Left hindlimb (tissue), 1 donor: ENCODE data around the gene FLNC.
A peak's percentile ranks its signal among the peaks of the same experiment; 100 is the strongest.

Experiments used
- DNase-seq: peaks from one replicate; pipeline ENCODE4 v3.0.0-alpha.2; 2018

The FLNC gene

GRCh38 chr7:128801667-128802418 is 28.4 kb upstream of the FLNC start:
- no peak for DNase-seq

GRCh38 chr7:128804484-128804883 is 25.7 kb upstream of the FLNC start:
- no peak for DNase-seq

DNA sequence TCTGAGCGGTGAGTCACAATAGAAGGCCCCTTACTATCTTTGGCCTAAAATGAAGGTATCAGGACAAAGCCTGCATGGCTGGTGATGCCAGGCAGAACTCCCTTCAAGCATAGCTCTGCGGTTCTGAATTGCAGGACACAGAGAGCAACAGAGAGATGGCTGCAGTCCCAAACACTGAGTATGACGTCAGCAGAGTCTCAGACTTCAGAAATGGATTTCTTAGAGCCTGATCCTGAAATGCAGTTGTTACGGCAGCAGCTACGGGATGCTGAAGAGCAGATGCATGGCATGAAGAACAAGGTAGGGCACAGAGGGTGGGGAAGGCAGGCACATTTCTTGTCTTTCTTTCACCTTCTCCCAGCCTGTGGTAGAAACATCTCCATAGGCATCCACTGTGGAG is 25.0 kb upstream of the FLNC start:
- DNase-seq = no peak

GRCh38 chr7:128807191-128807590 is 23.0 kb upstream of the FLNC start:
- DNase-seq = peak; percentile 54

DNA sequence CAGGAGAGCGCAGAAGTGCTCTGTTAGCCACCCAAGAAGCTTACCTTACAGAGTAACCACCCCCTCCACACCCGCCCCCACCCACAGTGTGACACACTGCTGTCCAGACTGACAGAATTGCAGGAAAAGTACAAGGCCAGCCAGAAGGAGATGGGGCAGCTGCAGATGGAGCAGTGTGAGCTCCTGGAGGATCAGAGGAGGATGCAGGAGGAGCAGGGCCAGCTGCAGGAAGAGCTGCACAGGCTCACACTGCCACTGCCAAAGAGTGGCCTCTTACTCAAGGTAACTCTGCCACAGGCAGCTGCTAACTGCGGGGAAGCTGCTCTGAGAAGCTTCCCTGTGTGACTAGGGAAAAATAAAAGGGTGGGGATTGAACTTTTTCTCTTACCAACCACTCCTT is 20.8 kb upstream of the FLNC start:
- DNase-seq = no peak

GRCh38 chr7:128810473-128810872 is 19.7 kb upstream of the FLNC start:
- DNase-seq = no peak

- no peak for DNase-seq
Measured at GRCh38 chr7:128810997-128811396, 19.2 kb upstream of the FLNC start.

- no peak for DNase-seq
Measured at GRCh38 chr7:128811631-128812430, 18.4 kb upstream of the FLNC start.

GRCh38 chr7:128812514-128813168 is 17.6 kb upstream of the FLNC start:
- DNase-seq = no peak

DNA sequence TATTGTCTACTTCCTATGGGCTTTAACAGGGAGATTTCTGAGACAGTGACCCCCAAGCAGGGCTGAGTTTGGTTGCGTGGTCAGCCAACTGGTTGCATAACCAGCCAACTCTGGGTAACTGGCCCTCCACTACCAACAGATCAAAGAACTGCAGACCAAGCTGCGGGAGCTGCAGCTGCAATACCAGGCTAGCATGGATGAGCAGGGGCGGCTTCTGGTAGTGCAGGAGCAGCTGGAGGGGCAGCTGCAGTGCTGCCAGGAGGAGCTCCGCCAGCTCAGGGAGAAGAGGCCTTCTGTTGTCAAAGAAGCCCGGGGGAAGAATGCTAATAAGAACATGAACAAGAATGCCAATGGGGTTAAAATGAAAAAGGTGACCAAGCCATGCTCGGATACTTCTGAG is 15.7 kb upstream of the FLNC start:
- no peak for DNase-seq

GRCh38 chr7:128815289-128815942 is 14.8 kb upstream of the FLNC start:
- DNase-seq = no peak

GRCh38 chr7:128818694-128819093 is 11.5 kb upstream of the FLNC start:
- no peak for DNase-seq

GRCh38 chr7:128821724-128822123 is 8.5 kb upstream of the FLNC start:
- no peak for DNase-seq

DNA sequence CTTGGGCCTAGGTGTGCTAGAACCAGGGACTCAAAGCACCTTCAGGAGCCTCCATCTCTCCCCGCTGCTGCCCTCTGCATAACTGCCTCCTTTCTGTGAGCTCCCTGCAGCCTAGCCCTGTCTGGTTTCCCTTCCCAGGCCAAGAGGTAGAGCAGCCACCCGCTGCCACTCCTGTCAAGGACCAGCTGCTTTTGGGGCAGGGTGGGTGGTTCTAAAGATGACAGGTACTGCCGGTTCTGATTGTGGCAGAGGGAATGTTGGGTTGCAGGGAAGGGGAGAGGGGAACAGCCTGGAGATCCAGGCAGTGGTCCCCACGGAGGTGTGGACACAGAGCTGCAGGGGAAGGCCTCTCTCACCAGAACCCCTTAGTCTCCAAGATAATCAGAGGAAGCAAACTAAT is 3.7 kb upstream of the FLNC start:
- no peak for DNase-seq

- no peak for DNase-seq
Measured at GRCh38 chr7:128826916-128827247, 3.3 kb upstream of the FLNC start.

DNA sequence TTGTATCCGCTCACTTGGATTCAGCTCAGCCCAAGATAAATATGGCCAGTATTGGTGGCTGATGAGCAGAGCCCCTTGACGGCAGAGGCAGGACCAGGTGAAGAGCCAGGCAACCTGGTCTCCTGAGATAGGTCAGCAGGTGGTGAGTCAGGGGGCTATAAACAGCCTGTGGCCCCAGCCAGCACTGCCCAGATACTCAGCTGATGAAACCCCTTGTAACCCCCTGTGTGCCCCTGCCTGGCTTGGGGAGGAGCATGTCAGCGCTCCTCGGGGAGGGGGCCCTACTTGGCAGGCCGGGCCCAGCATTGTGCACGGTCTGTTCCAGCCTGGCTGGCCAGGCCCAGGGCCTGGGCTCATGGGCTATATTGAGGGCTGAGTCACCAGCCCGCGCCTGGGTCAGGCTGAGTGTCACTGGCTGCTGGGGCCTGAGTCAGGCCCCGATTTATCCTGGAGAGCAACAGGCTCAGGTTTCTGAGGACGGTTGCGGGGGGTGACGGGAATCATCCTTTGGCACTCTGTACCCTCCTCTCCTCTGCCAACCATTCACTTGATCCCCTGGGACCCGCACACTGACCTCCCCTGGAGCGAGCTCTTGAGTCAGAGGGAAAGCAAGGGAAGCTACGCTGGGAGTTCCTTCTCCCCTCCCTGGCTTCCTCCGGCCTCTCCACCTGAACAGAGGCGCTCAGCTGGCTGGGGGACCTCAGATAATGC is 2.8 kb upstream of the FLNC start:
- peak; percentile 42 for DNase-seq

DNA sequence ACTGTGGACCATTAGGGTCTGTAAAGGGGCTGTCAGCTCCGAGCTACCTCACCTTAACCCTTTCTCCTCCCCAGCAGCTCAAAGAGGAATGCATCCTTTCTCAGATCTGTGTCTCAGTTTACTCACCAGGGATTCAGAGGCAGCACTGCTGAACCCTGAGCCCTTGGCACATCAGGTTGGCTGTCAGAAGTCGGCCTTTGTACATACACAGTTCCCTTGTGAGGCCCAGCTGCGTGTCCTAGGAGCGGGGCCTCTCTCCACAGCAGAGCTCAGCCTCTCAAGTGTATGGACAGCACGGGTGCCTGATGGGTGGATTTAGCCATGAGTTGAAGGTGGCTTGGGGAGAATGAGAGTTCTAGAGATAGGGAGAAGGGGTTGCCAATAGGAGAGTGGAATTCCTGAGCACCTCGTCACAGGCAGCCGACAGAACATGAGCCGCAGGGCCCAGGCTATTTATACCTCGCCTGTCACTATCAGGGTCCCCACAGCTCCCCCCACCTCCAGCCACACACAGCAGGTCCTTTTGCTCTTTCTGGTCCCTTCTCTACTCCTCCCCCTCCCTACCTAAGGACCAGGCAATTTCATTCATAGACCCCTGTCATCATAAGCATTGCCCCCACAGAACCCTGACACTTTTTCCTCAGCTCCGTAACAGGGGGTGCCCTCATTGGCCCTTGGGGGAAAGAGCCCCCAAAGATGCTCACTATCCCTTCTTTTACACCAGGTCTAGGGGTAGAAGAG is 2.1 kb upstream of the FLNC start:
- DNase-seq = no peak

GRCh38 chr7:128829391-128830166 is 627 bp upstream of the FLNC start:
- DNase-seq = no peak

DNA sequence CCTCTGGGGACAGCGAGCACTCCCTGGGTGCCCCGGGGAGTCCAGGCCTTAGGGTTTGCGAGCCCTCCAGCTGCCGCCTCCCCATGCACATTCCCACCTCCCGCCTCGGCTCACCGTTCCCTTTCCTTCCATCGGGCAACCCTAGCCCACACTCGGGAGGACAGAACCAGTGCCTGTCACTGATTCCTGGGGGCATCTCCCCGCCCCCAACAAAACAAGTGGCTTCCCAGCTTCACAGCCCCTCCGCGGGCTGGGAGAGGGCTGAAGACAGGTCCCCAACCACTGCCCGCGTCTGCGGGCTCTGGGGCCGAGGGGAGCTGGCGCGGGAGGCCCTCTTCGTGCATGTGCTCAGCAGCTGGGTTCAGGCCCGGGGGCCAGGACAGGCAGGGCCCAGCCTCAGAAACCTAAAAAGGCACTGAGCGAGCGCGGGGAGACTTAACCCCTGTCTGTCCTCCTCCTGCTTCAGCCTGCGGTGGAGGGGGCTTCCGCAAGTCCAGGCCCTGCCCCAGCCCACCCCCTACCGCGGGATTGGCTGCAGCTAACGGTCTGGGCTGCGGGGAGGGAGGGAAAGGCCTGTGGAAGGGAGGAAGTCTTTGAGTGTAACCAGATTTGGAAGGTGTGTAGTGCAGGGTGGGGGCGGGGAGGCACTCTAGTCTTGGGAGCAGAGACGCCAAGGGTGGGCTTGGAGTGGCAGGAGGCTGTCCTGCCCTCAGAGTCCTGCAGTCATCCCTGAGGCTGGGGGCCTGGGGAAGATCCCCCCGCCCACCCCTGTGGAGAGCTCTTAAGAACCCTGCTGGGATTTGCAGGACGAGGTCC is 1.2 kb downstream of the FLNC start:
- peak; percentile 92 for DNase-seq
